ENCODE data around the gene IGF1R.

The IGF1R gene

DNA sequence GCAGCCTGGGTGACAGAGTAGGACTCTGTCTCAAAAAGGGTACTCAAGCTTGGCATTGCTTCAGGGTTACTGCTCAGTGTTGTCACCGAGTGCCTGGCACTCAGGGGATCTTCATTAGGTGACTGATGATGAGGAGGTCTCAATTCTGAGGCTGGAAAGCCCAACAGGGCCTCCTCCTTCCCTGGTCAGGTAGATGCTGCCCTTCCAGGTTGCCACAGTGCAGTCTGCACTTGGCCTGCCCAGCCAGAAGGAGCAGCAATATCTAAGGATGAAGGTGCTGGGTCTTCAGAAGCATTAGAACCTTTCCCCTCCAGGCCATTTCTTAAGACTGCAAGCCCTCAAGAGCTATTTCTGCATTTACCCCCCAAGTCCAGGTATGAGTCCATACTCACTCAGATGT, 317.3 kb downstream of the IGF1R start:
- Histone ChIP-seq H3K4me3 (ENCODE audit: low read depth, low read length) (no peak overlapping the region), H3K4me1 (no peaks in the 10 kb centered on the region), H3K27me3 (no peaks in the 10 kb centered on the region; the same call in 1 of the 2 replicates), H3K9me3 (no peaks in the 10 kb centered on the region; the same call in 1 of the 2 replicates), H3K36me3 (peaks cover 28% of the 10 kb centered on the region)
- no peak for DNase-seq
- TF ChIP-seq, protein P1, sequence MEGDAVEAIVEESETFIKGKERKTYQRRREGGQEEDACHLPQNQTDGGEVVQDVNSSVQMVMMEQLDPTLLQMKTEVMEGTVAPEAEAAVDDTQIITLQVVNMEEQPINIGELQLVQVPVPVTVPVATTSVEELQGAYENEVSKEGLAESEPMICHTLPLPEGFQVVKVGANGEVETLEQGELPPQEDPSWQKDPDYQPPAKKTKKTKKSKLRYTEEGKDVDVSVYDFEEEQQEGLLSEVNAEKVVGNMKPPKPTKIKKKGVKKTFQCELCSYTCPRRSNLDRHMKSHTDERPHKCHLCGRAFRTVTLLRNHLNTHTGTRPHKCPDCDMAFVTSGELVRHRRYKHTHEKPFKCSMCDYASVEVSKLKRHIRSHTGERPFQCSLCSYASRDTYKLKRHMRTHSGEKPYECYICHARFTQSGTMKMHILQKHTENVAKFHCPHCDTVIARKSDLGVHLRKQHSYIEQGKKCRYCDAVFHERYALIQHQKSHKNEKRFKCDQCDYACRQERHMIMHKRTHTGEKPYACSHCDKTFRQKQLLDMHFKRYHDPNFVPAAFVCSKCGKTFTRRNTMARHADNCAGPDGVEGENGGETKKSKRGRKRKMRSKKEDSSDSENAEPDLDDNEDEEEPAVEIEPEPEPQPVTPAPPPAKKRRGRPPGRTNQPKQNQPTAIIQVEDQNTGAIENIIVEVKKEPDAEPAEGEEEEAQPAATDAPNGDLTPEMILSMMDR (IDR thresholded peaks at IDR 0.05; ENCODE audit: low read depth, low read length): no peak

DNA sequence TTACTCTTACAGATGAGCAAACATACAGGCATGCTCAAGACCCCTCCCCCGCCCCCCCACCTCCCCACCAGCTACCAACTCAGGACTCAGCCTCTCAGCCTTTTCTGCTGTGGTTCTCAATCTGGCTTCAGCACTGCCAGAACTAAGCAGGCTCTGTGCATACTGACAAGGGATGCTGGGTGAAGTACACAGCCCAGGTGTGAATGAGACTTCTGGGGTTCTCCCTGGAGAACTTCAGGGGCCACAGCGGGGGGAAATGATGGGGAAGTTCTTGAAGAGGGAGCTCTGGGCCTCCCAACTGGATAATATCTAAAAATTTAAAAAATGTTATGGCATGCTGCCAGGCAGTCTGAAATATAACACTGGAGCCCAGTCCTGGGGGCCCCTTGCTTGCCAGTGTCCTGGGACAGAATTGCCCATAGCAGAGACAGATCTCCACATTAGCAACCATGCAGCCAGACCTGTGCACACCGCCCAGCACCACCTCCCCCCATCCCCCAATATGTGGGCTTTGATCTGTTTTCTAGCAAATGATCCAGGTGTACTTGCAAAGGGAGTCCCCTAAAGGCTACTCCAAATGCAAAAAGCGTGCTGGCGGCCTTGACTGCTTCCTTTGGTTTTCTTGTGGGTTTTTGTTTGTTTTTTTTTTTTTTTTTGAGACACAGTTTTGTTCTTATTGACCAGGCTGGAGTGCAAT, 317.9 kb downstream of the IGF1R start:
- Histone ChIP-seq H3K4me3 (ENCODE audit: low read depth, low read length) (no peak overlapping the region), H3K36me3 (peaks cover 22% of the 10 kb centered on the region), H3K9me3 (no peaks in the 10 kb centered on the region), H3K27me3 (no peaks in the 10 kb centered on the region; the same call in 1 of the 2 replicates), H3K4me1 (no peaks in the 10 kb centered on the region)
- DNase-seq: no peak
- TF ChIP-seq, protein P1 (IDR thresholded peaks at IDR 0.05; ENCODE audit: low read depth, low read length): no peak

DNA sequence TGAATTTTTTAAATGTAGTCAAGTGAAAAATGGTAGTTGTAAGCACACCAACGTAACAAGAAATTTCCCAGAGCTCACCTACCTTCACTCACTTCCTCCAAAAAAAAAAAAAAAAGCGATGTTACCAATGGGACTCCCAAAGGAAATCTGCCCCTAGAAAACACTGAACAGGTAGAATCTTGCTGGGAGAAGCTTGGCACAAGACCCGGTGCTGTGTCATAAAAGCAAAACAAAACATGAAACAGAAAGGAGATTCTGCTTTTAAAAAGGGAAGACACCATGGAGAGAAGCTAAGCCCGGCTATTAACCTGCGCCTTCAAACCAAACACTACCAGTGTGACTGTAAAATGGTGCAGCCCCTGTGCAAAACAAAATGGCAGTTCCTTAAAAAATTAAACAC, 318.8 kb downstream of the IGF1R start:
- Histone ChIP-seq H3K9me3 (no peaks in the 10 kb centered on the region), H3K36me3 (peaks cover 13% of the 10 kb centered on the region), H3K4me3 (ENCODE audit: low read depth, low read length) (no peak overlapping the region), H3K27me3 (no peaks in the 10 kb centered on the region; the same call in 1 of the 2 replicates), H3K4me1 (no peaks in the 10 kb centered on the region)
- TF ChIP-seq, protein P1 (IDR thresholded peaks at IDR 0.05; ENCODE audit: low read depth, low read length): no peak
- DNase-seq: no peak

DNA sequence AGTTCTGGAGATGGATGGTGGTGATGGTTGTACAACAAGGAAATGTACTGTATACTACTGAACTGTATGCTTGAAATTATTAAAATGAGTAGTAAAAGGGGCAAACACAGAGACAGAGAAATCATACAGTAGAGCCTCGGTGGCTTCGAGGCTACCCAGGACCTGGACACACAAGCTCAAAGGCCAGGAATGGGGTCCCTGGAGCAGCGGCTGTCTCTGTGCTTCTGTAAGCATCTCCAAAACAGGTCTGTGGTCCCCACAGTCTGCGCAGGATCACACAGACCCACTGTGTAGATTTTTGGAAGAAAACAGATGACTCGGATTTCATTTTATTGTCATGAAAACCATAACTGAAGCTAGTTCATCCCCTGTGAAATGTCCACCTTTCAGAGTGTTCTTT, 319.6 kb downstream of the IGF1R start:
- no peak for DNase-seq
- H3K4me3 ChIP-seq (ENCODE audit: low read depth, low read length): no peak overlapping the region
- H3K27me3 ChIP-seq: no peaks in the 10 kb centered on the region; the same call in 1 of the 2 replicates
- H3K4me1 ChIP-seq: no peaks in the 10 kb centered on the region
- H3K9me3 ChIP-seq: no peaks in the 10 kb centered on the region
- TF ChIP-seq, protein P1 (IDR thresholded peaks at IDR 0.05; ENCODE audit: low read depth, low read length): no peak
- peaks cover 7% of the 10 kb centered on the region for H3K36me3 ChIP-seq

DNA sequence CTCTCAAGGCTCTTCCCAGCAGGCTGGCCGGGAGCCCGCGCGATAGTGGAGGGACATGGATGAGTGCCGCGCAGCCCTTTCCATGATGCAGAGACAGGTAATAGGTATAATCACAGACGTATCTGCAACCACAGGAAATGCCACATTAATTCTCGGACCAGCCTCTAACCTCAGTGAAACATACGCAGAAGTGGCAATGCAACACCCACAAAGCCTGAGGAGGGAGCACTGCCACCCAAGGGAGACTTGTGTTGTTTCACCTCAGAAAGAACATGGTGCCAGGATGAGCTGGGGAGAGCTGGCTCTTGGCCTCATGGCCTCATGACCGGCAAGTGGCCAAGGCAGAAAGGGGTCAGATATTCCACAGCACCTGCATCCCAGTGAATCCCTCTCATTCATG, 320.2 kb downstream of the IGF1R start:
- TF ChIP-seq, protein P1 (IDR thresholded peaks at IDR 0.05; ENCODE audit: low read depth, low read length): no peak
- H3K4me3 ChIP-seq (ENCODE audit: low read depth, low read length): no peak overlapping the region
- DNase-seq: no peak
- no peaks in the 10 kb centered on the region; the same call in 1 of the 2 replicates for H3K27me3 ChIP-seq
- H3K9me3 ChIP-seq: no peaks in the 10 kb centered on the region
- H3K36me3 ChIP-seq: peaks cover 3% of the 10 kb centered on the region
- no peaks in the 10 kb centered on the region for H3K4me1 ChIP-seq

DNA sequence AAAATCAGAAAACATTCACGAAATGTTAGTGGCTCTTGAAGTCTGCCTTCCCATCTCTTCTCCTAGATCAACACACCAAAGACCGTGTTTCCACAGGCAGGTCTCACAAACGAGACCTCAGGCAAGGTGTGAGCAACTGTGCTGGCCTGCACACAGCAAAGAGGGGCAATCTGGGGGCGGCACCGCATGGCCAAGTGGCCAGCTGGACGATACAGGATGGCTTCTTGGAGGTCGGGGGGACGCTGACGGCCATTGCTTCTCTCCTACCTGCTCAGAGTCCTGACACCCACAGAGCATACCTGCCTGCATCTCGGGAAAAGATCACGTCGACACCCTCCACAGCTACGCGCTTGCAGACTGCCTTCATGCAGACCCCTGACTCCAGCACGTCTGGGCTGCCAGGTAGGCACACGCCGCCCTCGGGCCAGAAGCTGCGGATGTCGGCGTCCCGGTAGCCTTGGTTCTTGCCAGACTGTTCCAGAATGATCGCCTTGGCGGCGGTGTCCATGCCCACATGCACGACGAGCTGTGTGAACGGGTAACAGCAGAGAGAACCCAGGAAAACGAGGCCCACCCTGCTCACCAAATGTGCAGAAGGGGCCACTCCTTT, 320.9 kb downstream of the IGF1R start:
- H3K4me1 ChIP-seq: no peaks in the 10 kb centered on the region
- no peaks in the 10 kb centered on the region for H3K9me3 ChIP-seq
- TF ChIP-seq, protein P1 (IDR thresholded peaks at IDR 0.05; ENCODE audit: low read depth, low read length): no peak

More for the DNA sequence above, 320.9 kb downstream of the IGF1R start:
- no peak overlapping the region for H3K4me3 ChIP-seq (ENCODE audit: low read depth, low read length)
- no peaks in the 10 kb centered on the region; the same call in 1 of the 2 replicates for H3K27me3 ChIP-seq
- no peak for DNase-seq
- no peaks in the 10 kb centered on the region for H3K36me3 ChIP-seq

Measured in BE2C (cell line).